ENCODE measurements around the gene CPNE4.

CPNE4 gene

GRCh38 chr3:132047209-132047608 is 12.4 kb upstream of the CPNE4 start:
- TF ChIP-seq FOXP2 (optimal IDR thresholded peaks at IDR 0.05; ENCODE audit: borderline replicate concordance, extremely low read depth, extremely low read length, insufficient read depth) (no peak), SIN3A (IDR thresholded peaks at IDR 0.05; ENCODE audit: borderline replicate concordance, insufficient read depth, low read length) (no peak), POLR2AphosphoS5 (IDR thresholded peaks at IDR 0.05; ENCODE audit: low read depth, low read length) (no peak), TAF1 (IDR thresholded peaks at IDR 0.05; ENCODE audit: borderline replicate concordance, insufficient read depth, low read length) (no peak)
- TF ChIP-seq, protein P1, sequence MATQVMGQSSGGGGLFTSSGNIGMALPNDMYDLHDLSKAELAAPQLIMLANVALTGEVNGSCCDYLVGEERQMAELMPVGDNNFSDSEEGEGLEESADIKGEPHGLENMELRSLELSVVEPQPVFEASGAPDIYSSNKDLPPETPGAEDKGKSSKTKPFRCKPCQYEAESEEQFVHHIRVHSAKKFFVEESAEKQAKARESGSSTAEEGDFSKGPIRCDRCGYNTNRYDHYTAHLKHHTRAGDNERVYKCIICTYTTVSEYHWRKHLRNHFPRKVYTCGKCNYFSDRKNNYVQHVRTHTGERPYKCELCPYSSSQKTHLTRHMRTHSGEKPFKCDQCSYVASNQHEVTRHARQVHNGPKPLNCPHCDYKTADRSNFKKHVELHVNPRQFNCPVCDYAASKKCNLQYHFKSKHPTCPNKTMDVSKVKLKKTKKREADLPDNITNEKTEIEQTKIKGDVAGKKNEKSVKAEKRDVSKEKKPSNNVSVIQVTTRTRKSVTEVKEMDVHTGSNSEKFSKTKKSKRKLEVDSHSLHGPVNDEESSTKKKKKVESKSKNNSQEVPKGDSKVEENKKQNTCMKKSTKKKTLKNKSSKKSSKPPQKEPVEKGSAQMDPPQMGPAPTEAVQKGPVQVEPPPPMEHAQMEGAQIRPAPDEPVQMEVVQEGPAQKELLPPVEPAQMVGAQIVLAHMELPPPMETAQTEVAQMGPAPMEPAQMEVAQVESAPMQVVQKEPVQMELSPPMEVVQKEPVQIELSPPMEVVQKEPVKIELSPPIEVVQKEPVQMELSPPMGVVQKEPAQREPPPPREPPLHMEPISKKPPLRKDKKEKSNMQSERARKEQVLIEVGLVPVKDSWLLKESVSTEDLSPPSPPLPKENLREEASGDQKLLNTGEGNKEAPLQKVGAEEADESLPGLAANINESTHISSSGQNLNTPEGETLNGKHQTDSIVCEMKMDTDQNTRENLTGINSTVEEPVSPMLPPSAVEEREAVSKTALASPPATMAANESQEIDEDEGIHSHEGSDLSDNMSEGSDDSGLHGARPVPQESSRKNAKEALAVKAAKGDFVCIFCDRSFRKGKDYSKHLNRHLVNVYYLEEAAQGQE (IDR thresholded peaks at IDR 0.05; ENCODE audit: insufficient read depth in 1 of 2, low read depth in 2 of 2, low read length in 2 of 2) = no peak

DNA sequence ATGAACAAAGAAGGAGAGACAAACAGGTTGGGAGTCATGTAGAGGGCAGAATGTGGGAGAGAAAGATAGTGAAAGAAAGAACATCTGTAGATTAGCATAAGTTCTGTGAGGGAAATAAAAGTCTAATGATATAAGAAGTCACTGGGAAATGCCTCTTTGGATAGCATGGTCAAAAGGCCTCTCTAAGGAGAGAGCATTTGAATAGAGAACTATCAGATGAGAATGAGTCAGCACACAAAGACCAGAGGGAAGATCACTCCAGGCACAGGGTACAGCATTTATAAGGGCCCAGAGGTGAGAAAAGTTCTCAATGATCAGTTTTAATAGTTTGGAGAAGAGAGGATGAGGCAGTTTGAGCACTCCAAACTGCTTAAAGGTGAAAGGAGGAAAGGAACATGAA is 7.9 kb upstream of the CPNE4 start:
- TF ChIP-seq TAF1 (IDR thresholded peaks at IDR 0.05; ENCODE audit: borderline replicate concordance, insufficient read depth, low read length) = no peak
- TF ChIP-seq POLR2AphosphoS5 (IDR thresholded peaks at IDR 0.05; ENCODE audit: low read depth, low read length) = no peak
- no peak for TF ChIP-seq FOXP2 (optimal IDR thresholded peaks at IDR 0.05; ENCODE audit: borderline replicate concordance, extremely low read depth, extremely low read length, insufficient read depth)
- TF ChIP-seq, protein P1 (IDR thresholded peaks at IDR 0.05; ENCODE audit: insufficient read depth in 1 of 2, low read depth in 2 of 2, low read length in 2 of 2) = no peak
- no peak for TF ChIP-seq SIN3A (IDR thresholded peaks at IDR 0.05; ENCODE audit: borderline replicate concordance, insufficient read depth, low read length)

GRCh38 chr3:132038198-132038825 is 3.5 kb upstream of the CPNE4 start:
- TF ChIP-seq FOXP2 (optimal IDR thresholded peaks at IDR 0.05; ENCODE audit: borderline replicate concordance, extremely low read depth, extremely low read length, insufficient read depth) (no peak), SIN3A (IDR thresholded peaks at IDR 0.05; ENCODE audit: borderline replicate concordance, insufficient read depth, low read length) (no peak), POLR2AphosphoS5 (IDR thresholded peaks at IDR 0.05; ENCODE audit: low read depth, low read length) (no peak), TAF1 (IDR thresholded peaks at IDR 0.05; ENCODE audit: borderline replicate concordance, insufficient read depth, low read length) (no peak)
- TF ChIP-seq, protein P1 (IDR thresholded peaks at IDR 0.05; ENCODE audit: insufficient read depth in 1 of 2, low read depth in 2 of 2, low read length in 2 of 2) = no peak

GRCh38 chr3:132037581-132037980 is 2.8 kb upstream of the CPNE4 start:
- TF ChIP-seq POLR2AphosphoS5 (IDR thresholded peaks at IDR 0.05; ENCODE audit: low read depth, low read length) (no peak), FOXP2 (optimal IDR thresholded peaks at IDR 0.05; ENCODE audit: borderline replicate concordance, extremely low read depth, extremely low read length, insufficient read depth) (no peak), SIN3A (IDR thresholded peaks at IDR 0.05; ENCODE audit: borderline replicate concordance, insufficient read depth, low read length) (no peak), TAF1 (IDR thresholded peaks at IDR 0.05; ENCODE audit: borderline replicate concordance, insufficient read depth, low read length) (no peak)
- TF ChIP-seq, protein P1 (IDR thresholded peaks at IDR 0.05; ENCODE audit: insufficient read depth in 1 of 2, low read depth in 2 of 2, low read length in 2 of 2) = no peak
